AG10803 (cell line): ENCODE measurements around the gene MAPK9.
A peak's percentile ranks its signal among the peaks of the same experiment; 100 is the strongest.

Source experiments
- DNase-seq: peaks from one replicate; pipeline ENCODE4 v3.0.0; 2010; ENCODE audit warnings: low read depth
- H3K4me3 ChIP-seq: 2 replicates; pipeline ENCODE4 v1.5.1; 2011; ENCODE audit warnings: mild to moderate bottlenecking, low read length, control low read depth
- CTCF ChIP-seq: conservative IDR thresholded peaks from 2 replicates; pipeline ENCODE4 v1.5.1; 2011; ENCODE audit warnings: mild to moderate bottlenecking, low read length, control low read depth, inconsistent platforms

The MAPK9 gene

GRCh38 chr5:180294913-180295555, 3.2 kb upstream of the MAPK9 start:
- no peak for DNase-seq
- no peak overlapping the region for H3K4me3 ChIP-seq
- no peak for TF ChIP-seq CTCF

- H3K4me3 ChIP-seq: no peak overlapping the region
- TF ChIP-seq CTCF: no peak
- no peak for DNase-seq
These were observed 2.5 kb upstream of the MAPK9 start for GRCh38 chr5:180294411-180294810.

GRCh38 chr5:180291234-180291940, 496 bp downstream of the MAPK9 start:
- TF ChIP-seq CTCF: 0 out of 2 replicates have a peak, but pooled peaks have one; percentile 11
- no peak for DNase-seq
- peak overlapping the region; percentile 73 for H3K4me3 ChIP-seq

GRCh38 chr5:180290568-180291233, 1.2 kb downstream of the MAPK9 start:
- H3K4me3 ChIP-seq: peak overlapping the region; percentile 73
- DNase-seq: no peak
- TF ChIP-seq CTCF: no peak

GRCh38 chr5:180289966-180290365, 1.9 kb downstream of the MAPK9 start:
- DNase-seq: no peak
- no peak overlapping the region for H3K4me3 ChIP-seq
- TF ChIP-seq CTCF: no peak

- no peak for TF ChIP-seq CTCF
- DNase-seq: no peak
- no peak overlapping the region for H3K4me3 ChIP-seq
These were observed 2.5 kb downstream of the MAPK9 start for GRCh38 chr5:180289433-180289832.
